B cell (primary cell): ENCODE data around the gene NIPAL3.

ENCODE experiments used
- CTCF ChIP-seq: fragments of 200-600 bp; IDR thresholded peaks from one replicate; pipeline ENCODE4 v1.8.0; 2022; ENCODE audit warnings: antibody characterized with exemption, mild to moderate bottlenecking
- EZH2 ChIP-seq: IDR thresholded peaks from 2 replicates; pipeline ENCODE4 v1.6.1; 2012; ENCODE audit warnings: borderline replicate concordance, low read depth, mild to moderate bottlenecking, moderate library complexity, low read length; ENCODE audit not compliant: insufficient read depth, poor library complexity, severe bottlenecking

- TF ChIP-seq CTCF (no peak), EZH2 (no peak)
Observed at GRCh38 chr1:24383381-24383940, 32.1 kb upstream of the NIPAL3 start.
